GM12801 (cell line): Measurements from ENCODE around the gene LRRC4B.

Source experiments
- TF ChIP-seq, protein P1 (sequence below): IDR thresholded peaks from one replicate; pipeline ENCODE4 v1.5.1; 2011; ENCODE audit warnings: control low read depth; ENCODE audit not compliant: insufficient read length; ENCODE audit errors: extremely low read depth

The LRRC4B gene

DNA sequence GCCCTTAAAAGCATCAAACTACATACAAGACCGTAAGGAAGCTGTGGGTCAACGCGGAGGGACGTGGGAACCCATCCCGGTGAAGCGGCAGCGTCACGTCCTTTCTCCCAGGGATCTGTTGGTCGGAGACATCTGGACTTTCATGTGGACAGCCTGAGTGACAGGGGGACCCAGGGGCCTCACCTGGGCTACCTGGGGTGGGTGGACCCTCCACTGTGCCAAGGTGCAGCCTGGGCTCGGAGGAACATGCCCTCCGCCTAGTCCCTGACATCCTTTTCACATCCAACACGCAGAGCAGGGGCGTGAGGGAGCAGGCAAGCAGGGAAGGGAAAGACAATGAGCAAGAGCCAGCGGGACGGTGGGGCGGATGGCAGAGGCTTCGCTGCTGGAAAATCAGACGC lies 77.8 kb downstream of the LRRC4B start:
- TF ChIP-seq, protein P1, sequence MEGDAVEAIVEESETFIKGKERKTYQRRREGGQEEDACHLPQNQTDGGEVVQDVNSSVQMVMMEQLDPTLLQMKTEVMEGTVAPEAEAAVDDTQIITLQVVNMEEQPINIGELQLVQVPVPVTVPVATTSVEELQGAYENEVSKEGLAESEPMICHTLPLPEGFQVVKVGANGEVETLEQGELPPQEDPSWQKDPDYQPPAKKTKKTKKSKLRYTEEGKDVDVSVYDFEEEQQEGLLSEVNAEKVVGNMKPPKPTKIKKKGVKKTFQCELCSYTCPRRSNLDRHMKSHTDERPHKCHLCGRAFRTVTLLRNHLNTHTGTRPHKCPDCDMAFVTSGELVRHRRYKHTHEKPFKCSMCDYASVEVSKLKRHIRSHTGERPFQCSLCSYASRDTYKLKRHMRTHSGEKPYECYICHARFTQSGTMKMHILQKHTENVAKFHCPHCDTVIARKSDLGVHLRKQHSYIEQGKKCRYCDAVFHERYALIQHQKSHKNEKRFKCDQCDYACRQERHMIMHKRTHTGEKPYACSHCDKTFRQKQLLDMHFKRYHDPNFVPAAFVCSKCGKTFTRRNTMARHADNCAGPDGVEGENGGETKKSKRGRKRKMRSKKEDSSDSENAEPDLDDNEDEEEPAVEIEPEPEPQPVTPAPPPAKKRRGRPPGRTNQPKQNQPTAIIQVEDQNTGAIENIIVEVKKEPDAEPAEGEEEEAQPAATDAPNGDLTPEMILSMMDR, result no peak

DNA sequence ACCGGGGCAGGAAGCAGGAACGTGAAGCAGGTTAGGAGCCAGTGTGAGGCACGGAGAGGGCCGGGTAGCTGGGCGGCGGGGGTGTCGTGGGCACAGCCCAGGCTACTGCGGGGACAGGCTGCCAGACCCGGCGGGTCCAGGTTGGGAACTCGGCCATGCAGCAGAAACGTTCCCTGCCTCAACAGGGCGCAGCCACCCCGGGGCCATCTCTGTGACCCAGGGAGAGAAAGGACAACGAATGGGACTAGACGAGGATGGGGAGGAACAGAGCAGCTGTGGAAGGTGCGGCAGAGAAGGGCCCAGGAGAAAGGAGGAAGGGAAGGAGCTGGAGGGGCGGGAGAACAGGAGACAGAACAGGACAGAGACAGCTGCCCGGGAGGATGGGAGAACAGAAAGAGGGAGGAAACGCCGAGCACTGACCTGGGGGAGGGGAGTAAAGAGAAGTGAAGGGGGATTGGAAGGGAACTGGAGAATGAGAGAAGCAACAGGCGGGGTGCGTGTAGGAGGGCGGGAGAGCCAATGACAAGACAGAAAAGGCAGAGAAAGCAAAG lies 78.7 kb downstream of the LRRC4B start:
- TF ChIP-seq, protein P1, result no peak

DNA sequence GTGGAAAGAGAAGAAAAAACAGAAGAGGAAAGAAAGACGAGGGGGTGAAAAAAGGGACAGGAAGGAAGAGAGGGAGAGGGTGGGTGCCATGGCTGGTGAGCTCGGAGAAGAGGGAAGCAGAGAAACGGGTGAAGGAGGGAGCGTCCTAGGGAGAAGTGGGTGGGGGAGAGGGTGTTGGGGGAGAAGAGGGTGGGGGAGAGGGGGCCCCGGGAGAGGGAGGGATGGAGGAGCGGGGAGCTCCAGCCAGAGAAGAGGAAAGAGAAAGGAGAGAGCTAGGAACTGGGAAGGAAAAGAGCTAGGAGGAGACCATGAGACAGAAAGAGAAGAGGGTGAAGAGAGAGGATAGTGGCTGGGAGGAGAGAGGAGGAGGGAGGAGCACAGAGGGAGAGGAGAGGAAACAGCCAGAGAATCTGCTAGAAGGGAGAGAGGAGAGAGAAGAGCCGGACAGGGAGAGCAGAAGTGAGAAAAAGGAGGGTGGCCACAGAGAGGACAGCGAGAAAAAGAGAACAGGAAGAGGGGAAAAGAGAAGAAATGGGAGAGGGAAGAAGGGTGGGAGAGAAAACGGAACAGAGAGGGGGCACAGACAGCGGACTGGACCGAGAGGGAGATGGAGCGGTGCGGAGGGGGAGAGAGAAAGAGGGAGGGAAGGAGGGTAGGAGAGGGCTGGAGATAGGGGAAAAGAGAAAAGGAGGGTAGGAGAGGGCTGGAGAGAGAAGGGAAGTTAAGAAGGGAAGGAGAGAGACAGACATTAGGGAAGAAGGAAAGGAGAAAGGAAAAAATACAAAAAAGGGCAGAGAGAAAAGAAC lies 79.6 kb downstream of the LRRC4B start:
- TF ChIP-seq, protein P1, result no peak

DNA sequence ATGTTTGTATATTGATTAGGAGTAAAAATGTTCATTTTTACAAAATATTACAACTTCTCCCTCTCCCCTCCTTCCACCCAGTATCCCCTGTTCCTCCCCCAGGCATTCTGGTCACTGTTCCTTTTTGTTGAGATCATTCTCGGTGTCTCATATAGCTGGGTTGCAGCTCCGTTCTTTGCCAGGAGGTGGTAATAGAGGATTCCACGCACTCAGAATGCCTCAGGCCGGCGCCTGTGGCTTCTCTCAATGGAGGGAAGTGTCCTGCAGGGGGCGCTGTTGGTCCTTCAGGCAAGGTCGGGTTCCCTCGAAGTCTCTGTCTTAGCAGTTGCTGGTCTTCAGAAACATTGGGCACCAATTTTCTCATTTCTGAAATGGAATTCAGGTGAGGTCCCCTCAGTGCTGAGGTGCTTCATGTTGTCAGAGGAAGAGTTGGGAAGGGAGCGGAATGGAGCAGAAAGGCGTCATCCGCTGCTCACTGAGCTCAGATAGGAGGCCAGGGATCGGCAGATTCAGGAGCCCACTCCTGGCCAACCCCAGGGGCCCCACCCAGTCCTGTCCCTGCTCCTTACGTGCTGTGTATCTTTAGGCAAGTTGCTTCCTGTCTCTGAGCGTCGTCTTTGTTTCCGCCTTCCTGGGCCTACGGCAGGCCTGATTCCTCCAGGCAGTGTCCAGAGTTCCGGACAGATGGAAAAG lies 81.3 kb downstream of the LRRC4B start:
- TF ChIP-seq, protein P1, result no peak

DNA sequence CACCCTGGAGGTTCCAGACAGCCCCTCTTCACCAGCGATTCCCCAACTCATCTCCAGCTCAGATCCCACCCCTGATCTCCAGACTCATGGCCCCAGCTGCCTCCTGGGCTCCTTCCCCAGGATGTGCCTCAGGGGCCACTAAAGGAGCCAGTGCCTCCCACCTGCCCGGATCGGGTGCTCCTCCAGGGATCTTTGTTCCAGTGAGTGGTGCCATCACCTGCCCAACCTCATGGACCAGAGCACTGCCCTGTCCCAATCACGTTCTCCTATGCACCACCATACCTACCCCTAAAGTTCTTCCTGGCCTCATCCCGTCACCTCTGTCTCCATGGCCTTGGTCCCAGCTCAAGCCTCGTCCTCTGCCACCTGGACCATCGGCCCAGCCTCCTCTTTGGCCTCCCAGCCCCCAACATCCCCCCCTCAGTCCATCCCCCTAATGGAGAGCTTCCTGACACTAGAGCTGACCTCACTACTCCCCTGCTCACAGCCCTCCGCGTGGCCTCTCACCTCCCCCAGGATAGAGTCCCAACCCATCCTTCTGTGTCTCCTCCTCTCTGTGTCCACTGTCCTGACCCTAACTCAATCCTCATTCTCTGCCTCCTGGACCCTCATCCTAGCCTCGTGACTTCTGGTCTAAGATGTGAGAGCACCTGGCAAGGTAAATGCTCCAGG lies 82.8 kb downstream of the LRRC4B start:
- TF ChIP-seq, protein P1, result no peak

DNA sequence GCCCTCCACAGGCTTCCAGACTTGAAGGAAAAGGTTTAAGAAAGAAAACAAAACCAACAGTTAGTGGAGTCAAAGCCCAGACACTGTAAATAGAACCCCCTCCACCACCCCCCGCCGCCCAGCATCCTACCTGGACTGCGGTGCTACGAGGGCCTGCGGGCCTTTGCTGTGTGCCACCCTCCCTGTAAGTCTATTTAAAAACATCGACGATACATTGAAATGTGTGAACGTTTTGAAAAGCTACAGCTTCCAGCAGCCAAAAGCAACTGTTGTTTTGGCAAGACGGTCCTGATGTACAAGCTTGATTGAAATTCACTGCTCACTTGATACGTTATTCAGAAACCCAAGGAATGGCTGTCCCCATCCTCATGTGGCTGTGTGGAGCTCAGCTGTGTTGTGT lies 85.3 kb downstream of the LRRC4B start:
- TF ChIP-seq, protein P1, result no peak

DNA sequence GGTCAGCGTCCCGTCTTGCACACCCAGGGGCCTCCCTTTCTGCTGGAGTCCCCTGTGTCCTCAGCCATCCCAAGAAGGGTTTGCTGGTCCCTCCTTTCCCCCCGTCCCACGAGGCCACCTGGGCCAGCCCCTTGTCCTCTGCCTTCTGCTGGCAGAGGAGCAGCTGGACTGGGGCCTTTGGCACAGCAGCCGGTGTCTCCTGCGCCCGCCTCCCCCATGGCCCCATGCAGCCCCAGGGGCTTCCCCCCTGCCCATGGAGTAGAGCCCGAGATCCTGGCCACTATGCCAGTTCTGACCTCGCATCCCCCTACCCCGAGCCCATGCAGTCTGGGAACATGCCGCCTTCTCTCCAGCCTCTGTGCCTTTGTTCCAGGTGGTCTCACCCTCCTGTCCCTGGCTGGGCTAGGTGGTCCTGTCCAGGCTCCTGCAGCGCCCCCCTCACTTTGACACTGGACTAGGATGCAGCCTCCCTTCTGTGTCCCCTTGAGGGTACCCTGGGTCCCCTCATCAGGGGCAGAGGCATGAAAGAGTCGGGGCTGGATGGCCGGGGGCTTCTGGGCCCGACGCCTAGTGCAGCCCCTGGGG lies 85.9 kb downstream of the LRRC4B start:
- TF ChIP-seq, protein P1, result no peak
